HG02852 (cell line): ENCODE results near the gene NOTCH1.

Experiments used
- ATAC-seq: cut with Tn5 transposase; IDR thresholded peaks from one replicate; pipeline ENCODE4 v1.9.1; 2021; ENCODE audit warnings: mild to moderate bottlenecking, moderate library complexity; ENCODE audit not compliant: unreplicated experiment

NOTCH1 gene

GRCh38 chr9:136504512-136505348 is 41.1 kb downstream of the NOTCH1 start:
- no peak for ATAC-seq

GRCh38 chr9:136502940-136503550 is 42.8 kb downstream of the NOTCH1 start:
- ATAC-seq, result no peak

GRCh38 chr9:136502196-136502595 is 43.7 kb downstream of the NOTCH1 start:
- ATAC-seq, result no peak

- no peak for ATAC-seq
Observed at GRCh38 chr9:136501686-136502085, 44.2 kb downstream of the NOTCH1 start.

- ATAC-seq, result no peak
Observed at GRCh38 chr9:136499935-136500910, 45.6 kb downstream of the NOTCH1 start.

GRCh38 chr9:136499071-136499934 is 46.5 kb downstream of the NOTCH1 start:
- no peak for ATAC-seq

GRCh38 chr9:136497916-136498695 is 47.7 kb downstream of the NOTCH1 start:
- no peak for ATAC-seq

GRCh38 chr9:136496801-136497620 is 48.8 kb downstream of the NOTCH1 start:
- no peak for ATAC-seq

- ATAC-seq, result no peak
Observed at GRCh38 chr9:136496181-136496580, 49.7 kb downstream of the NOTCH1 start.

GRCh38 chr9:136495238-136495800 is 50.5 kb downstream of the NOTCH1 start:
- ATAC-seq, result no peak

GRCh38 chr9:136494531-136495215 is 51.2 kb downstream of the NOTCH1 start:
- ATAC-seq, result no peak

GRCh38 chr9:136494012-136494411 is 51.8 kb downstream of the NOTCH1 start:
- no peak for ATAC-seq

- no peak for ATAC-seq
Observed at GRCh38 chr9:136493567-136493971, 52.3 kb downstream of the NOTCH1 start.

GRCh38 chr9:136492978-136493522 is 52.8 kb downstream of the NOTCH1 start:
- ATAC-seq, result no peak

GRCh38 chr9:136489731-136490130 is 56.1 kb downstream of the NOTCH1 start:
- no peak for ATAC-seq

- no peak for ATAC-seq
Observed at GRCh38 chr9:136488247-136489214, 57.3 kb downstream of the NOTCH1 start.
